ENCODE results near the gene SPATA18.

DNA sequence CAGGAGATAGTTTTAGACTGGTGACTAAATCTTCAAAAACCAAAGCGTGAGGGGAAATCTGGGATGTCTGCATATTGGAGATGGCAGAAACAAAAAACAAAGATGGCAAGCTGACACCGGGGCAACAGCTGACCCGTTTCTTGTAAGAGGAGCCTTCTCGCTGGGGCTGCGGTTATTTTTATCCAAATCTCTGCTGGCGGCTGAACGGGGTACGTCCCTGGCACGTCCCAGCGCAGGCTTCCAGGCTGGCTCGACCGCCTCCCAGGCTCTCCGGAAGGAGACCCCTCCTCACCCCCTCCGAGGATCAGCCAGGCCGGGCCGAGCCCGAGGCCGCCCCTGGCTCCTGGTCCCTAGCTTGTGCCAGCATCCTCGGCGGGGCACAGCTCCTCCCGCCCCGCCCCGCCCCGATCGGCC is 13.4 kb upstream of the SPATA18 start:
- TF ChIP-seq, protein P1, sequence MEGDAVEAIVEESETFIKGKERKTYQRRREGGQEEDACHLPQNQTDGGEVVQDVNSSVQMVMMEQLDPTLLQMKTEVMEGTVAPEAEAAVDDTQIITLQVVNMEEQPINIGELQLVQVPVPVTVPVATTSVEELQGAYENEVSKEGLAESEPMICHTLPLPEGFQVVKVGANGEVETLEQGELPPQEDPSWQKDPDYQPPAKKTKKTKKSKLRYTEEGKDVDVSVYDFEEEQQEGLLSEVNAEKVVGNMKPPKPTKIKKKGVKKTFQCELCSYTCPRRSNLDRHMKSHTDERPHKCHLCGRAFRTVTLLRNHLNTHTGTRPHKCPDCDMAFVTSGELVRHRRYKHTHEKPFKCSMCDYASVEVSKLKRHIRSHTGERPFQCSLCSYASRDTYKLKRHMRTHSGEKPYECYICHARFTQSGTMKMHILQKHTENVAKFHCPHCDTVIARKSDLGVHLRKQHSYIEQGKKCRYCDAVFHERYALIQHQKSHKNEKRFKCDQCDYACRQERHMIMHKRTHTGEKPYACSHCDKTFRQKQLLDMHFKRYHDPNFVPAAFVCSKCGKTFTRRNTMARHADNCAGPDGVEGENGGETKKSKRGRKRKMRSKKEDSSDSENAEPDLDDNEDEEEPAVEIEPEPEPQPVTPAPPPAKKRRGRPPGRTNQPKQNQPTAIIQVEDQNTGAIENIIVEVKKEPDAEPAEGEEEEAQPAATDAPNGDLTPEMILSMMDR (IDR thresholded peaks at IDR 0.05), result no peak
- no peak for TF ChIP-seq POLR2A (IDR thresholded peaks at IDR 0.05)

All from breast epithelium (tissue), 3 donors.